ENCODE measurements around the gene IFI6.
"Not testable (repeated sequence)": the region's sequence is repeated elsewhere in the genome, so short reads cannot be mapped to it uniquely, and the experiment has no call there.

IFI6 gene

GRCh38 chr1:27630859-27631491 lies 41.0 kb downstream of the IFI6 start:
- DNase-seq (ENCODE audit: low read depth, low spot score) = no peak

- DNase-seq (ENCODE audit: low read depth, low spot score) = no peak
These were observed 43.3 kb downstream of the IFI6 start for GRCh38 chr1:27628712-27629111.

- DNase-seq (ENCODE audit: low read depth, low spot score) = not testable (repeated sequence)
These were observed 44.3 kb downstream of the IFI6 start for GRCh38 chr1:27627733-27628132.

- DNase-seq (ENCODE audit: low read depth, low spot score) = no peak
These were observed 44.9 kb downstream of the IFI6 start for GRCh38 chr1:27627061-27627460.

- no peak for DNase-seq (ENCODE audit: low read depth, low spot score)
These were observed 45.7 kb downstream of the IFI6 start for GRCh38 chr1:27626031-27626935.

GRCh38 chr1:27624467-27625178 lies 47.4 kb downstream of the IFI6 start:
- no peak for DNase-seq (ENCODE audit: low read depth, low spot score)

- DNase-seq (ENCODE audit: low read depth, low spot score) = no peak
These were observed 48.4 kb downstream of the IFI6 start for GRCh38 chr1:27623327-27624212.

- no peak for DNase-seq (ENCODE audit: low read depth, low spot score)
These were observed 49.2 kb downstream of the IFI6 start for GRCh38 chr1:27622828-27623227.

- DNase-seq (ENCODE audit: low read depth, low spot score) = no peak
These were observed 50.7 kb downstream of the IFI6 start for GRCh38 chr1:27621051-27621920.

GRCh38 chr1:27619782-27620438 lies 52.1 kb downstream of the IFI6 start:
- not testable (repeated sequence) for DNase-seq (ENCODE audit: low read depth, low spot score)

- no peak for DNase-seq (ENCODE audit: low read depth, low spot score)
These were observed 53.5 kb downstream of the IFI6 start for GRCh38 chr1:27618341-27619082.

GRCh38 chr1:27617420-27617819 lies 54.6 kb downstream of the IFI6 start:
- DNase-seq (ENCODE audit: low read depth, low spot score) = no peak

- DNase-seq (ENCODE audit: low read depth, low spot score) = no peak
These were observed 55.6 kb downstream of the IFI6 start for GRCh38 chr1:27616441-27616840.

Data from iPS DF 19.7 (cell line).